NCI-H2227 treated with DMSO at 0.1 percent for 48 hours (cell line): ENCODE results near the gene SKAP1.
"Not testable (repeated sequence)": the region's sequence is repeated elsewhere in the genome, so short reads cannot be mapped to it uniquely, and the experiment has no call there.

ENCODE experiments used
- DNase-seq: peaks from one replicate; lab custom pipeline; 2025; lab: John Stamatoyannopoulos, UW

SKAP1 gene

DNA sequence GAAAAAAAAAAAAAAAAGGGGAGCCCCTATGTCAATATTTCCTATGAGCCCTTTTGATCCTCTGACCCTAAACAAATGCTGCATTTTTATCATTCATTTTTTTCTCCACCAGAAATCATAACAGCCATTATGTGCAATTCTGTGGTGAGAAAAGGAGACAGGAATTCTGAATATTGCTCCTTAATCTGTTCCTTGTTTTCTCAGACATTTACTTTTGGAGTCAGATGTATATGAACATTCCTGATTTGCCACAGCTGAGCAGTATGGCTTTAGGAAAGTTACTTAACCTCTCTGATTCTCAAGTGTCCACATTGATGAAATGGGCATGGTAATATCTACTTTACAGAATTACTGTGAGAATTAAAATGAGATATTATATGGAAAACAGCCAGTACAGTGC is 144.4 kb downstream of the SKAP1 start:
- no peak for DNase-seq

DNA sequence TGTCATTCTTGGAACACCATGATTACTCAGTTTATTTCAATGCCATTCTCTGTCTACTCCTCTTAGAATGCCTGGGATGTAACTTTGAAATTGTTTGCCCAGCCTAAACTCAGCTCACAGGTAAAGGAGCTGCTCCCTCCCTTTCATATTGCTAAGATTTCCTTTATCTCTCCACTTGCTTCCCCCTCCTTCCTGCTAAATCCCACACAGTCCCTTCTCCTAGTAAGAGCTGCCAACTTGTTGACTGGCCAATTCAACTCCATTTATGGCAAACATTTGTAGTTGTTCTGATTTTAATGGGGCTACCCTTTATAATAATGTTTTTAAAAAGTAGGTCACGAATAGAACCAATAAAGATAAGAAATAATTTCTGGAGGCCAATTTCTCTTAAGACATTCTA is 146.1 kb downstream of the SKAP1 start:
- DNase-seq: no peak

DNA sequence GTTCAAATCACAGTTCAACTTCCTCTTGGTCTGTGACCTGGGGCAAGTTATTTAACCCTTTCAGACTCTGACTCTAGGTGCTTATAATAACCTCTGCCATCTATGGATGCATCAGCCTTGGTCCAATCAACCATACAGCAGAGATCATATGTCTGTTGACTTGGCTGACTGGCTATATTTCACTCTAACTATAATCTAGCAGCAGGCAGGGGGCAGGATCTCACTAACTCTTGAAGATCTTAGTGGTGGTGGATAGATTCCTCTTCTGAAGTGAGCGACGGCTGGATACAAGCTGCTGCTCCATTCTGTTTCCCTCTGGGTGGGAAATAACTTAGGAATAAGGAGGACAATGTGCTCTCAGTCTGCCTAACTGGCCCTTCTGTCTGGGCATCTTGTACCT is 146.6 kb downstream of the SKAP1 start:
- peak; percentile 22 for DNase-seq

DNA sequence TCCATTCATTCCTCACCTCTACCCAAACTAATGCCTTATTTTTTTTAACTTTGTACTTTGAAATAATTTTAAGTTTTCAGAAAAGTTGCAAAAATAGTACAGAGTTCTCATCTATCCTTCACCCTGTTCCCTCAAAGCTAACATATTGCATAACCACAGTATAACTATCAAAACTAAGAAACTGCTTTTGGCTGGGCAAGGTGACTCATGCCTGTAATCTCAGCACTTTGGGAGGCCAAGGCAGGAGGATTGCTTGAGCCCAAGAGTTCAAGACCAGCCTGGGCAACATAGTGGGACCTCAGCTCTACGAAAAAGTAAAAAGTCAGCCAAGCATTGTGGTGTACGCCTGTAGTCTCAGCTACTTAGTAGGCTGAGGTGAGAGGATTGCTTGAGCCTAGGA is 147.7 kb downstream of the SKAP1 start:
- DNase-seq: no peak

DNA sequence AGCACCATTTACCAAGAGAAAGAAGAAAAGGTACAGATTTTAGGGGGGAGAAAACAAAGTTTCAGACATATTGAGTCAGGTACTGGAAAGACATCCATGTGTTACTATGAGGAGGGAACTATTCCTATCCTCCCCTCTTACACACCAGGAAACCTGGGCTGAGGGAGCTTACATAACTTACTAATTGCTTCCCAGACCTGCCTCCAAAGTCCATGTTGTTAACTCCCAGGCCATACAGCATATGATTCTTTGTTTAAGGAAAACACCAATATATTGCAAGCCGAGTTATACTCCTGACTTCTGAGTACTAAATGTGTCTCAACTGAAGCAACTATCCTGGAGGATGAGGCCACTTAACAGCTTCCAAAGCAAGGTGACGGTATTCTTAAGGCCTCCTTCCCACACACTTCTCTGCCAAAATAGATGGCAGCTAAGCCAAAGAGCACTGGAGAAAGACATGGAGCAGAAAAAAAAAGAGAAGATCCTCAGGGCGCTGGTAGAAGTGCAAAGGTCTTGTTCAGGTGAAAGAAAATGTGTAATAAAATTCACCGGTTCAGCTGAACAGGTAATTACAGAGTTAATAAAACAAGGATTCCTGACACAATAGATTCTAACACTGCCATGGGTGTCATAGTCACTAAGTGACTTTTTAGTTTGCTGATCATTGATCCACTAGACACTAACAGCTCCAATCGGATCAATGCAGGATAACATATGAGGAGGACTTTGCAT is 151.1 kb downstream of the SKAP1 start:
- DNase-seq: no peak

DNA sequence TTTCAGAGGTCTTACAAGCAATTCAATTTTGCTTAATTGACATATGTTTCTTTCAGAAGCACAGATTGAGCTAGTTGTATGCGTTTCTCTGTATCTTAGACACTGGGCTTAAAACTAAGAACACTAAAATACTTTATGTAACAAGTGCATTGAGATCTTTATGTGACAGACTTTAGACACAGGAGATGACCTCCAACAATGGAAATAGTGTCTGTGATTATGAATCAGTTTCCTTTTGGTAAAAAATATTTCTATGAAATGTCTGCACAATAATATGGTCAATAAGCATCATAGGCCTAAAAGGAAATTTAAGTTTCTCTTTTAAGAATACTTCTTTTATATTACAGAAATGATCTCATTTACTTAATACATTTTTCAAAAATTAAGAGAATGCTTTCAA is 153.2 kb downstream of the SKAP1 start:
- no peak for DNase-seq

DNA sequence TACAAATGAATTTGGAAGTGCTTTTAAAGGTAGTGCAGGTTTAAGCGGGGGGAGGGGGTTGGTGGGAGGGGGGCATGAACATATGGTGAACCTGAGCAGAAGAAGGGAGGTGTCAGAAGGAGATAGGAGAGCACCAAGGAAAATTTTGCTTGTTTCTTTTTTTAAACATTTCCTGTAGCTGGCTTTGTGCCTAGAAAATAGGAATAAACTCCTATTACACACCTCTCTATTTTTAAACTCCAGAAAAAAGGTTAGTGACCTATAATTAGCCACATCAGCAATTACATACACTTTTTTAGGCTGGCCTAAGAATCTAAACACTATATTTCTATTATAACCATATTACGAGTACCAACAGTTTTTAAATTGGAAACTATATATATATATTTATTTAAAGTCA is 159.1 kb downstream of the SKAP1 start:
- no peak for DNase-seq

DNA sequence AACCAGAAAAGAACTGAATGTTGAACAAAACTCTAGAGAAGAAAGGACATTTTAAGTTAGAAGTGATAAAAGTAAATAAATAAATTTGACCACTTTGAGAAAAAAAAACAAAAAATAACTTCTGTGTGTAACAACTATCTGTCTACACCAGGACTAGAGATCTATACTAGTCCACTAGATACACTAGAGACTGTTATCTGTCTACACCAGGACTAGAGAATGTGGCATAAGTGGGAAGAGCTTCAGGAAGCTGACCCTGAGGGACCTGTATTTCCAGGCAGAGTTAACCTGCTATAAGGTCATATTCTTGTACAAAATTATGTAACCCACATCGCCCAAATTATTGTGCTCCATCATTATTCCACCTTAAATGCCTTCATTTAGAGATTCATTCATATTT is 160.8 kb downstream of the SKAP1 start:
- DNase-seq: no peak

DNA sequence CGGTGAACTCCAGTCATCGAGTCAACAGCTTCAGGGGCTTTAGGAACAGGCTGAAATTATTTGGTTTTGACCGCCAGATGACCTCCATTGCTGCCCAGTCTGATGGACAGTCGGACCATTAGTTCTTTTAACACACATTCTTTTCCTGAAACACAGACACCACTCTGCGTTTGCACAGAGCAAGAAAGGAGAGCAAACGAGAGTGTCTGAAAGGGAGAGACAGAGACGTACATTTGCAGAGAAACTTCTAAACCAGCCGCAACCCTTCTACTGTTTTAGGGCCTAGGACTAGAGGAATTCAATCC is 166.3 kb downstream of the SKAP1 start:
- DNase-seq: no peak

DNA sequence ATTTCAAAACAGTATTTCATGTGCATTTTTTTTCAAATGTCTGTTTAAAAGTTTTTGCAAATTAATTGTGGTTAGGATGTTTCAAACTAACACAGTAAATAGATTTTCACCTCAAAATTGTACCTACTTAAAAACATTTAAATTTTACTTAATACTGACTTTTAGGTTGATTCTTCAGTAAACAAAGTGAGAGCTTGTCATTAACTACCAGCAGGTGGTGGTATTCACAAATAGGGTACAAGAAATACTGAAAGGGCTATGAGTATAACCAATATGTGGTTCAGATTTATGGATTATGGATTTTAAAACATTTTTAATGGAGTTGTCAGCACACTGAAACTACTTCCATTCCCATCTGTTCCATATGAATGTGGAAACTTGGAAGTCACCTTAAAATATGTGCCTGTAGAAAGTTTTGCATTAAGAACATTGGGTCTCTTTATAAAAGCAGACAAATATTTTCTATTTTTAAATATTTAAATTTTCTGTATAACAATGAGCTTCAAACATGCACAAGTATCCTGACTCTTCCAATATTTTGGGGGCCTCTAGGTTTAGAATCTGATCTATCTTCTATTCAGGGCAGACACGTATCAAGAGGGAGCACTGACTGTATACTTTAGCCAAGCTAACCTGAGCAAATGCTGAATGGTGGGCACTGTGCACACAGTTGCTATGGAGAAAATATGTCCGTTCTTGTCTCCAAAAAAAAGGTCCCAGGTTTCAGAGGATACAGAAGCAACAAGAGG is 166.9 kb downstream of the SKAP1 start:
- no peak for DNase-seq

DNA sequence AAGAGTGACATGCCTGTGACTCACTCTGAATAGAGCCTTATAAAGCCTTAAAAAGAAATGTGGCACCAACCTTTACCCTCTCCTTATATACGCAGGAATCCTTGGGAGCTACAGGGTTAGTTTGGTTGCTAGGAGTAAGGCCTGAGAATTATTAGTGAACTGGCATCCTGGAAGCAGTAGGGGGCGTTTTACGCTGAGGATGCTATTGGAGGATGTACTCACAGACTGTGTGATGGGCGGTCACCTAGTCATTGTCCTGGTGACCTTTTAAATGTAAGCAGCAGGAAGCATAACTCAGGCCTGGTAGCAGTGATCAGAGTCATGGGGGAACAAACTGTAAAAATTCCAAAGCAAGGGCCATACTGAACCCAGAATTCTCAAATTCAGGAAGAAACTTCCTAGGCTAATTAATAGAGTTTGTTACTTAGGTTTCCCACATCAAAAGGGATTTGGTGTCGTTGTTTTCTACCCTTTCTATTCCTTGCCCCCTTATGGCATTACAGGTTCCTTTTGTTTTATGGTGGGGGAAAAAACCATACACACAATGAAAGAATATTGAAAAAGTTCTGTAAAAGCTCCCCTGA is 168.6 kb downstream of the SKAP1 start:
- peak; percentile 49 for DNase-seq

DNA sequence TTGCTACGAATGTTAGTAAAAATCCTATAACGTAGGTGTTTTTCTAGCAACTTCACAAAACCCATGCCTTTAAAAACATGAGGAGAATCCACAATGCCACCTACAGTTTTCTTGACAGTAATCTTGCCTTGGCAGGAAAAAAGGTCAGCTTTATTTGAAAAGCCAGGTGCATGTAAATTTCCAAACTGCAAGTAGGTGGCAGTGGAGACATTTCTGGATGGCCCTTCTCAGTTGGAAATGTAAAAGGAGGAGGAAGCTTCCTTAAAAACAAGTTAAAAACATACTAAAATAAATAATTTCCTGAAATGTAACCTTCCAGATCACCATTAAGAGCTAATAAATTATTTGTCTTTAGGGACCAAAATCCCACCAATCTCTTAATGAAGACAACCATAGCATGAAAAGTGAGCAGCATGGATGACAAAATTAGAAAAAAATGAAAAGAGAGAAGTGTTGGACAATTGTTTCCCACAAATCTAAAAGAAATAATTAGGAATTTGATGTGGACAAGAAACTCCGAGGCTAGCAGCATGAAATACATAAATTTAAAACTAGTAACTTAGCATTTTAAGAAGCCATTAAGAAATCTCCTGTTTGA is 170.2 kb downstream of the SKAP1 start:
- DNase-seq: peak; percentile 27

DNA sequence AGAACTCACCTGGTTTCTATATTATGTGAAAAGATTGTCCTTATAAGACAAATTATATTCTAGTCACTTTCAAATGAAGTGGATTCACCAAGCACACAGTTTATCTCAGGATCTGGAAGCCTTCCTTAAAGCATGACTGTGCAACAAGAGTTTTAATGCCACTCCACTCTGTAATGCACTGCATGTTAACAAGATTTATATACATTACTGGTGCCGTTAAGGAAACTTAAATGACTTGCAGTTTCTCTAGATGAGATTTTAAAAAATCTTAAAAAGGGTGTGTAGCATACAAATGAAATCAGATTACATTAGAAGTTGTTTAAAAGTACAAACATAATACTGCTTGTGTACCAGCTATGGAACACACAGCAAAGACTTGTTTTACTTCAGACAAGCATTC is 171.7 kb downstream of the SKAP1 start:
- DNase-seq: no peak

DNA sequence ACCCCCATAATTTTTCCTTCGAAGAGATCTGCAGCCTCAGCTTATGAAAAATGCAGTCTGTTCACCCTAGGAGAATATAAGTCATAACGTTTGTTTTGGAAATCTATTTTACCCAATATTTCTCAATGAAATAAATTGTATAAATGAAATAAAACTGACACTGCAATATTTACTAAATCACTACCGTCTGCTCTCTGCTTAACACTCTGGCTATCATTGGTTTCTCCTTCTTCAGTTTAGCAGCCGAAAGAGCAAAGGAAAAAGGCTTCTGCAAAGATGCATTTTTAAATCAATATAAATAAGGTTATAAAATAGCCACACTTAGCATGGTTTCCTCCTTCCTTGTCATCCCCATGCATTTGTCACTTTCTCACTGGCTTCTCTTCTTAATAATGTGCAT is 174.3 kb downstream of the SKAP1 start:
- no peak for DNase-seq

DNA sequence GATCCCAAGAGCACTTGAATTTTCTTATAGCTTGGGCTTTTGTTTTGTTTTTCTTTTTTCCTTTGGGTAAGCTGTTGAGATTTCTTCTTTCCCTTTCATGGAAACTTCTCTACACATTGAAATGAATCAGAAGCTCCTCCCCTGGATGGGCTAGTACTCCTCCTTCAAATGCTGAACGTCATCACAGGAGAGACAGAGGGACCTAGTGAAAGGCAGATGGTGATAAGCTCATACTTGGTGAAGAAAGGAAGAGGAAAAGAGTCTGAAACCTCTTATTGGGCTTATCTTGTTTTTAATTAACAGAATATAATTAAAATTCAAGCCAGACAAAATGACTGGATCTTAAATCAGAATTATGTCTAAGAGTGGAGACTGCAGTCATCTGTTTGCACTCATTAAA is 175.1 kb downstream of the SKAP1 start:
- DNase-seq: no peak

DNA sequence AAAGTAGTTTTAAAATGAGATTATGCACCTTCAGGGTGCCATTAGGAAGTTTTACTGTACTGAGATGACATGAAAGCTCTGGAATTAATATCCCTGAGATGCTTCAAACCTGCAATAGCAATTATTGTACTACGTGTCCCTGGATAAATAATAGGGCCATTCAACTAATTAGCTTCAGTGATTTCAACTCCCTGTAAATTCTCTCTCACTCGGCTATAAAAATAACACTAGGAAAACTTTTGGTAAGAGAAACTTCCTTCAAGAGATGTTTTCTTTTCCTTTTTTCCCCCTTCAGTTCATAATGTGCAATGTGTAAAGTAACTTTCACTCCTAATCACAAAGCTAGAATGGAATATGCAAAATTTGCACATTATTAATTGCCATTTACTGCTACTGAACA is 176.0 kb downstream of the SKAP1 start:
- no peak for DNase-seq

DNA sequence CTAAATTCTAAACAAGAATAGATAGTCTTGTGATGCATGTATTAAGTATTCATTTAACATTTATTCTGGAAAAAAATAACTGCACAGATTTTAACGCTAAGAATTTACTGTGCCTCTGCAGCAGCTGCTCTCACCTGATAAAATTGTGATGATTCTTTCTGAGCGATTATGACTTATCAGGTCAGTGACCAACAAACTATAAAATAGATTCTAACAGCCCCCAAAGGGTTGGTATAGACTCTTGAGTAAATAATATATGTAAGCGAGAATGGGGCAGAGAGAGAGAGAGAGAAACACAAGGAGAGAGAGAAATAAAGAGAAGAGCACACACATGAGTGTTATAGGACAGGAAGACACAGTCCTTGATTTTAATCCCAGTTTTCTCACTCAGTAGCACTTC is 178.1 kb downstream of the SKAP1 start:
- DNase-seq: no peak

DNA sequence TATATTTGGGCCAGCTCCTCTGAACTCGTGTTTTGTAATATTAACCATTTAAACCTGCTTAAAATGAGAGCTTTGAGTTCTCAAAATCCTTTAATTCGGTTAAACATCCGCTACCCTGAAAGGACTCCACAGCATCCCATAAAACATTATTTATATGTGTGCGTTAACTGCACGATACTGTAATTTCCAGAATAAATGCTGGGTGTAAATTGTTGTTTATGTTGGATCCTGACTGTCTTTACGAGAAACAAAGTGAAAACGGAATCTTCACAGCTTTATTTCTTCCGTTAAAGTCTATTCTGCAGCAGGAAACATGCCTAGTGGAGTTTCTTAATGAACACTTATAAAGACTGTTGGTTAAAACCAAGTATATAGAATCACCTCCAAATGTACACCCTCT is 179.1 kb downstream of the SKAP1 start:
- no peak for DNase-seq

DNA sequence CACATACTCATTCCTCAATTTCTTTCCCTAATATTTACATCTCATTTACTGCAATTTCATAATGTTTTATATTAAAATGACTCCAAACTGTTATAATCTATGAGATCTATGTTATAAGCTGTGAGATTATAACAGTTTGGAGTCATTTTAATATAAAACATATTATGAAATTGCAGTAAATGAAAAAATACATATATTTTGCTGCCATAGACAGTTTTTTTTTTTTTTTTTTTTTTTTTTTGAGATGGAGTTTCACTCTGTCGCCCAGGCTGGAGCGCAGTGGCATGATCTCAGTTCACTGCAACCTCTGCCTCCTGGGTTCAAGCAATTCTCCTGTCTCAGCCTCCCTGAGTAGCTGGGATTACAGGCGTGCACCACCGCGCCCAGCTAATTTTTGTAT is 180.0 kb downstream of the SKAP1 start:
- not testable (repeated sequence) for DNase-seq

DNA sequence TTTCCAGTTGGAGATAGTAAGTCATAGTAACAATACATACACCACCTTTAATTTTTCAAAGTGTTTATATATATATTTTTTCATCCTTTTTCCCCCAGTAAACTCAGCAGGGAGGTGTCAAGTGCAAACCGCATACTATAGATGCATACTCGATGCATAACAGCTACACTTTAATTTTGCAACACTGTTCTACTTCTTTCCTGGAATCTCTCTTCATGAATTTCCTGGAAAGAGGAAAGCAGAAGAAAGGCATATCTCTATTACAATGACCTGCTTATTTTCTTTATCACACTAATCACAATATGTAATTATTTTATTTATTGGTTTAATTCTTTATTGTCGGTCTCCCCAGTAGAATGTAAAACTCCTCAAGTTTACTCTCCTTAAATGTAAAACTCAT is 182.4 kb downstream of the SKAP1 start:
- DNase-seq: no peak

DNA sequence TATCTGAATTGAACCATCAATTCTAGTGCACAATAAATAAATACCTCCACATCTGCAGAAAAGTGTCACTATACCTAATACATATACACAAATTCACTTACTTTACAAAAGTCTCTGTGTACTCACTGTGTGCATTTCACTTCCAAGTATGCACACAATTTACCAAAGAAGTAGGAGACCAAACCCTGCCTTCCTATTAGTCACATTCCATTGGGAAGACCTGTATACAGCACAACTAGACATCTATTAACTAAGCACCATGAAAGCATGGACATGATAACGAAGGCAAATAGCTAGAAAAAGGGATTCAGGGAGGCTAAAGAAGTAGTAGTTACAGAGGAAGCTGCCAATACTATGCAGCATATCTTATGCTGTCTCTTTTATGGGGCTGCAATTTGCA is 183.0 kb downstream of the SKAP1 start:
- DNase-seq: no peak

DNA sequence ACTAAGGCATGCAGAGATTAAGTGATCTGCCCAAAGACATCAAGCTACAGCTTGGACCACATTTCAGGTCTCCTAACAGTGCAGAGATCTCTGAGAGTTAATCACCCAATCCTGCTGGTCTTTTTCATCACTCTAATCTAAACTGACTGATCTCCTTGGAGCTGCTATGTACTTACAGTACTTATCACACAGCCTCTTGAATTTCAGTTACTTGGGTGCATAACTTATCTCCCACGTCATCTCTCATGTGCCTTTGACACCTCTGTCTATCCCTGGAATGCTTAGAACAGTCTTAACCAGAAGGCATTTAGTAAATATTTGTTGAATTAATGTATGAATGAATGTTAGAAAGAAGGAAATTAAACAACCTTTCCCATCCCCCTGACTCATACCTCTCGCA is 183.4 kb downstream of the SKAP1 start:
- no peak for DNase-seq

DNA sequence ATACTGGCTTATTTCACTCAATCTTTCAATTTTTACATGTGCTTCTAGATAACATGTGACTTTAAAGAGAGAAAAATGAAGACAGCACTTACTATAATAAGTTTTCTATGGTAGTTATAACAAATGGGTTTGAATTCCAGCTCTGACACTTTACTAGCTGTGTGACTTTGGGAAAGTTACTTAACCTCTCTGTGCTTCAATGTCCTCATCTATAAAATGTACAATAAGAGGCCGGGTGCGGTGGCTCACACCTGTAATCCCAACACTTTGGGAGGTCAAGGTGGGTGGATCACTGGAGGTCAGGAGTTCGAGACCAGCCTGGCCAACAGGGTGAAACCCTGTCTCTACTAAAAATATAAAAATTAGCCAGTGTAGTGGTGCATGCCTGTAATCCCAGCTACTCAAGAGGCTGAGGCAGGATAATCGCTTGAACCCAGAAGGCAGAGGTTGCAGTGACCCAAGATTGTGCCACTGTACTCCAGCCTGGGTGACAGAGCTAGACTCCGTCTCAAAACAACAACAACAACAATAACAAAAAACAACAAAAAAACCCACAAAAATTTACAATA is 184.5 kb downstream of the SKAP1 start:
- DNase-seq: not testable (repeated sequence)
